ENCODE results near the gene RB1. TPM values are rescaled to one million over a fixed set of nuclear protein-coding genes. Genes with fewer than 3 reads are reported as not detected.

The RB1 gene
- total RNA-seq, 2 donors from 2014 or later, result 28.5 TPM

DNA sequence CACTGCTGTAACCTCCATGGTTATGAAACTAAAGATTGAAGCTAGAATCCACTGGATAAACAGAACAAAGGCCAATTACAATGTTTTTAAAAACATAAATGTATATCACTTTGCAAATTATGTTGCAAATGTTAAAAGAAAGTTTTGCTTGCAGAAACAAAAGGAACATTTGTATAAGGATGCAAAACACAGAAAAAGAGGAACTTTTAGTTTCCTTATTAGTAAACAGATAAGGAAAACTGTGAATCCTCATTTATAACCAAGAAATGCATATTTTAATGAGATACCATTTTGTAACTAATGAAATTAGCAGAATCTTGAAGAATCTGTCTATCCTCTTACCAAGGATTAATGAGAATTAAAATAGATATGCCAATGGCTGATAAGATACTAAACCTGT is 77.0 kb downstream of the RB1 start:
- intact Hi-C loops (cut with DNase I), result no loop called here
- Histone ChIP-seq H3K27me3 (no peaks in the 10 kb centered on the region), H3K4me1 (no peaks in the 10 kb centered on the region), H3K9me3 (no peaks in the 10 kb centered on the region), H3K27ac (no peak overlapping the region), H3K36me3 (no peaks in the 10 kb centered on the region), H3K4me3 (no peak overlapping the region), H3K9ac (ENCODE audit: low read depth in 2 of 2, low read length in 2 of 2) (no peak overlapping the region)
- no peak for DNase-seq
- TF ChIP-seq, protein P1, sequence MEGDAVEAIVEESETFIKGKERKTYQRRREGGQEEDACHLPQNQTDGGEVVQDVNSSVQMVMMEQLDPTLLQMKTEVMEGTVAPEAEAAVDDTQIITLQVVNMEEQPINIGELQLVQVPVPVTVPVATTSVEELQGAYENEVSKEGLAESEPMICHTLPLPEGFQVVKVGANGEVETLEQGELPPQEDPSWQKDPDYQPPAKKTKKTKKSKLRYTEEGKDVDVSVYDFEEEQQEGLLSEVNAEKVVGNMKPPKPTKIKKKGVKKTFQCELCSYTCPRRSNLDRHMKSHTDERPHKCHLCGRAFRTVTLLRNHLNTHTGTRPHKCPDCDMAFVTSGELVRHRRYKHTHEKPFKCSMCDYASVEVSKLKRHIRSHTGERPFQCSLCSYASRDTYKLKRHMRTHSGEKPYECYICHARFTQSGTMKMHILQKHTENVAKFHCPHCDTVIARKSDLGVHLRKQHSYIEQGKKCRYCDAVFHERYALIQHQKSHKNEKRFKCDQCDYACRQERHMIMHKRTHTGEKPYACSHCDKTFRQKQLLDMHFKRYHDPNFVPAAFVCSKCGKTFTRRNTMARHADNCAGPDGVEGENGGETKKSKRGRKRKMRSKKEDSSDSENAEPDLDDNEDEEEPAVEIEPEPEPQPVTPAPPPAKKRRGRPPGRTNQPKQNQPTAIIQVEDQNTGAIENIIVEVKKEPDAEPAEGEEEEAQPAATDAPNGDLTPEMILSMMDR (IDR thresholded peaks at IDR 0.05), result no peak

- TF ChIP-seq, protein P1 (IDR thresholded peaks at IDR 0.05), result no peak
- H3K36me3 ChIP-seq, result no peaks in the 10 kb centered on the region
Measured at GRCh38 chr13:48383384-48383783, 79.8 kb downstream of the RB1 start.

GRCh38 chr13:48386816-48387215 is 83.3 kb downstream of the RB1 start:
- no peak overlapping the region for H3K4me3 ChIP-seq
- no peaks in the 10 kb centered on the region for H3K4me1 ChIP-seq
- intact Hi-C loops (cut with DNase I), result no loop called here
- H3K9me3 ChIP-seq, result no peaks in the 10 kb centered on the region
- H3K36me3 ChIP-seq, result no peaks in the 10 kb centered on the region
- H3K27me3 ChIP-seq, result no peaks in the 10 kb centered on the region
- no peak for DNase-seq
- H3K27ac ChIP-seq, result no peak overlapping the region
- H3K9ac ChIP-seq (ENCODE audit: low read depth in 2 of 2, low read length in 2 of 2), result no peak overlapping the region
- TF ChIP-seq, protein P1 (IDR thresholded peaks at IDR 0.05), result no peak

More at GRCh38 chr13:48383384-48383783, 79.8 kb downstream of the RB1 start:
- H3K4me1 ChIP-seq, result no peaks in the 10 kb centered on the region
- intact Hi-C loops (cut with DNase I), result no loop called here
- H3K27me3 ChIP-seq, result no peaks in the 10 kb centered on the region
- no peaks in the 10 kb centered on the region for H3K9me3 ChIP-seq
- DNase-seq, result no peak
- no peak overlapping the region for H3K9ac ChIP-seq (ENCODE audit: low read depth in 2 of 2, low read length in 2 of 2)
- no peak overlapping the region for H3K27ac ChIP-seq
- H3K4me3 ChIP-seq, result no peak overlapping the region

DNA sequence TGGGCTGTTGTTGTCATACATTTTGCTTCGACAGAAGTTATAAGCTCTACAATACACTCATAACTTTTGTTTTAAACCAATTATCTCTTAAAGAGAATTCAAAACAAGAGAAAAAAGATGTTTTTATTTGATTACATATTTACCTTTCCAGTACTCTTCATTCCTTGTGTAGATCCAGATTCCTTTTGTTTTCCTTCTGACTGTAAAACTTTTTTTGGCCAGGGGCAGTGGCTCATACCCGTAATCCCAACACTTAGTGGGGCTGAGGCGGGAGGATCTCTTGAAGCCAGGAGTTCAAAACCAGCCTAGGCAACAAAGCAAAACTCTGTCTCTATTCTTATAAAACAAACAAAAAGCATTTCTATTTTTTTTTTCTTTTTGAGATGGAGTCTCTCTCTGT is 87.7 kb downstream of the RB1 start:
- Histone ChIP-seq H3K27me3 (no peaks in the 10 kb centered on the region), H3K27ac (no peak overlapping the region), H3K4me1 (no peaks in the 10 kb centered on the region), H3K4me3 (no peak overlapping the region), H3K9me3 (no peaks in the 10 kb centered on the region), H3K9ac (ENCODE audit: low read depth in 2 of 2, low read length in 2 of 2) (no peak overlapping the region), H3K36me3 (no peaks in the 10 kb centered on the region)
- DNase-seq, result no peak
- intact Hi-C loops (cut with DNase I), result no loop called here
- TF ChIP-seq, protein P1 (IDR thresholded peaks at IDR 0.05), result no peak

DNA sequence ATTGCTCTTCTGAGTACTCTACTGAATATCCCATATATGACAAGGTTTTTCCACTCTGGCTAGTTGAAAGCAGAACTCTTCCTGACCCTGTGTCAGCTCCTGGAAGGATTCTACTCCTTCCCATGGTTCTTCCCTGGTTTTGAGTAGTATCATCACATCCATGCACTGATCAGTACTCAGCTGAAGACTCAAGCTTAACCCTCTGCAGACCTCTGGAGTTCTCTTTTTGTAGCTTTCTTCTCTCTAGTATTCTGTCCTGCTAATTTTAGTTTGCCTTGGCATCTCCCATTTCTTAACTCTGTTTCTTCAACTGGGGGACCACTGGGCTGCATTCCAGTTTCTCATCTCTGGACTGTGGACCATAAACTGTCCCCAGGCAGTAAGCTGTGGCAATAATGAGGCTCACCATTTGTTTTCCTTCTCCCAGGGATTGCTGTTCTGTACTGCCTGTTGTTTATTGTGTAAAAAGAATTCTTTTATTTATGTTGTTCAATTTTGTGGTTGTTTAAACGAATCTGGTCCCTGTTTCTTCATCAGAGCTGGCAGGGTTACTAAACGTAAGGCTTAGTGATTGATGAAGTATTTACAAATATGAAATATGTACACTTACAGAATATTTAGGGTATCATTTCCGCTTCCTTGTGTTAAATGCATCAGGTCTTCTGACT is 89.6 kb downstream of the RB1 start:
- Histone ChIP-seq H3K27me3 (no peaks in the 10 kb centered on the region), H3K27ac (no peak overlapping the region), H3K4me3 (no peak overlapping the region), H3K4me1 (no peaks in the 10 kb centered on the region), H3K9ac (ENCODE audit: low read depth in 2 of 2, low read length in 2 of 2) (no peak overlapping the region), H3K9me3 (no peaks in the 10 kb centered on the region), H3K36me3 (no peaks in the 10 kb centered on the region)
- DNase-seq, result no peak
- TF ChIP-seq, protein P1 (IDR thresholded peaks at IDR 0.05), result no peak
- intact Hi-C loops (cut with DNase I), result no loop called here

All from colonic mucosa (tissue), 4 donors.